Measurements from ENCODE around the gene ZNRF2.

Gene ZNRF2

GRCh38 chr7:30327813-30328212 lies 43.4 kb downstream of the ZNRF2 start:
- Histone ChIP-seq H3K9me3 (ENCODE audit: low read length) (no peaks in the 10 kb centered on the region), H3K4me1 (ENCODE audit: insufficient read depth, low read length) (peaks cover 26% of the 10 kb centered on the region), H3K27me3 (ENCODE audit: control insufficient read depth in 1 of 2, insufficient read depth in 2 of 2, low read length in 2 of 2) (no peaks in the 10 kb centered on the region), H3K36me3 (ENCODE audit: insufficient read depth, low read length) (no peaks in the 10 kb centered on the region), H3K4me3 (ENCODE audit: low read depth in 1 of 2, low read length in 2 of 2) (no peak overlapping the region), H3K9ac (ENCODE audit: low read length) (no peak overlapping the region), H3K27ac (ENCODE audit: low read depth, low read length) (no peak overlapping the region)

GRCh38 chr7:30328381-30328780 lies 44.0 kb downstream of the ZNRF2 start:
- peaks cover 22% of the 10 kb centered on the region for H3K4me1 ChIP-seq (ENCODE audit: insufficient read depth, low read length)
- H3K36me3 ChIP-seq (ENCODE audit: insufficient read depth, low read length) = no peaks in the 10 kb centered on the region
- H3K27ac ChIP-seq (ENCODE audit: low read depth, low read length) = no peak overlapping the region
- no peaks in the 10 kb centered on the region for H3K9me3 ChIP-seq (ENCODE audit: low read length)
- H3K9ac ChIP-seq (ENCODE audit: low read length) = no peak overlapping the region
- no peaks in the 10 kb centered on the region for H3K27me3 ChIP-seq (ENCODE audit: control insufficient read depth in 1 of 2, insufficient read depth in 2 of 2, low read length in 2 of 2)
- H3K4me3 ChIP-seq (ENCODE audit: low read depth in 1 of 2, low read length in 2 of 2) = no peak overlapping the region

DNA sequence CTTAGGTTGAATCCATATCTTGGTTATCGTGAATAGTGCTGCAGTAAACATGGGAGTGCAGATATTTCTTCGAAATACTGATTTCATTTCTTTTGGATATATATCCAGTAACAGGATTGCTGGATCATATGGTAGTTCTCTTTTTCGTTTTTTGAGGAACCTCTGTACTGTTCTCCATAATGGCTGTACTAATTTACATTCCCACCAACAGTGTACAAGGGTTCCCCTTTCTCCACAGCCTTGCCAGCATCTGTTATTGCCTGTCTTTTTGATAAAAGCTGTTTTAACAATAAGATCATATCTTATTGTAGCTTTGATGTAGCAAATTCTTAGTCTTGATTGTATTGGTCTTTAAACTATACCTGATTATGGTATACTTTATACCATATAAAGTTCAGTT lies 45.3 kb downstream of the ZNRF2 start:
- no peak overlapping the region for H3K4me3 ChIP-seq (ENCODE audit: low read depth in 1 of 2, low read length in 2 of 2)
- no peak overlapping the region for H3K27ac ChIP-seq (ENCODE audit: low read depth, low read length)
- no peaks in the 10 kb centered on the region for H3K27me3 ChIP-seq (ENCODE audit: control insufficient read depth in 1 of 2, insufficient read depth in 2 of 2, low read length in 2 of 2)
- no peaks in the 10 kb centered on the region for H3K36me3 ChIP-seq (ENCODE audit: insufficient read depth, low read length)
- H3K4me1 ChIP-seq (ENCODE audit: insufficient read depth, low read length) = peaks cover 22% of the 10 kb centered on the region
- H3K9me3 ChIP-seq (ENCODE audit: low read length) = no peaks in the 10 kb centered on the region
- H3K9ac ChIP-seq (ENCODE audit: low read length) = no peak overlapping the region

- H3K36me3 ChIP-seq (ENCODE audit: insufficient read depth, low read length) = no peaks in the 10 kb centered on the region
Observed at GRCh38 chr7:30330134-30331111, 46.0 kb downstream of the ZNRF2 start.

GRCh38 chr7:30331338-30331737 lies 46.9 kb downstream of the ZNRF2 start:
- Histone ChIP-seq H3K9me3 (ENCODE audit: low read length) (no peaks in the 10 kb centered on the region), H3K4me3 (ENCODE audit: low read depth in 1 of 2, low read length in 2 of 2) (no peak overlapping the region), H3K36me3 (ENCODE audit: insufficient read depth, low read length) (no peaks in the 10 kb centered on the region), H3K4me1 (ENCODE audit: insufficient read depth, low read length) (peaks cover 26% of the 10 kb centered on the region), H3K27me3 (ENCODE audit: control insufficient read depth in 1 of 2, insufficient read depth in 2 of 2, low read length in 2 of 2) (no peaks in the 10 kb centered on the region), H3K9ac (ENCODE audit: low read length) (no peak overlapping the region), H3K27ac (ENCODE audit: low read depth, low read length) (no peak overlapping the region)

More at GRCh38 chr7:30330134-30331111, 46.0 kb downstream of the ZNRF2 start:
- no peak overlapping the region for H3K27ac ChIP-seq (ENCODE audit: low read depth, low read length)
- peaks cover 26% of the 10 kb centered on the region for H3K4me1 ChIP-seq (ENCODE audit: insufficient read depth, low read length)
- no peak overlapping the region for H3K4me3 ChIP-seq (ENCODE audit: low read depth in 1 of 2, low read length in 2 of 2)
- H3K9me3 ChIP-seq (ENCODE audit: low read length) = no peaks in the 10 kb centered on the region
- no peaks in the 10 kb centered on the region for H3K27me3 ChIP-seq (ENCODE audit: control insufficient read depth in 1 of 2, insufficient read depth in 2 of 2, low read length in 2 of 2)
- no peak overlapping the region for H3K9ac ChIP-seq (ENCODE audit: low read length)

- peaks cover 26% of the 10 kb centered on the region for H3K4me1 ChIP-seq (ENCODE audit: insufficient read depth, low read length)
- no peak overlapping the region for H3K27ac ChIP-seq (ENCODE audit: low read depth, low read length)
- H3K9ac ChIP-seq (ENCODE audit: low read length) = no peak overlapping the region
- no peak overlapping the region for H3K4me3 ChIP-seq (ENCODE audit: low read depth in 1 of 2, low read length in 2 of 2)
- H3K27me3 ChIP-seq (ENCODE audit: control insufficient read depth in 1 of 2, insufficient read depth in 2 of 2, low read length in 2 of 2) = no peaks in the 10 kb centered on the region
- no peaks in the 10 kb centered on the region for H3K36me3 ChIP-seq (ENCODE audit: insufficient read depth, low read length)
- H3K9me3 ChIP-seq (ENCODE audit: low read length) = no peaks in the 10 kb centered on the region
Observed at GRCh38 chr7:30332549-30332948, 48.2 kb downstream of the ZNRF2 start.

- no peak overlapping the region for H3K27ac ChIP-seq (ENCODE audit: low read depth, low read length)
Observed at GRCh38 chr7:30335763-30336487, 51.5 kb downstream of the ZNRF2 start.

DNA sequence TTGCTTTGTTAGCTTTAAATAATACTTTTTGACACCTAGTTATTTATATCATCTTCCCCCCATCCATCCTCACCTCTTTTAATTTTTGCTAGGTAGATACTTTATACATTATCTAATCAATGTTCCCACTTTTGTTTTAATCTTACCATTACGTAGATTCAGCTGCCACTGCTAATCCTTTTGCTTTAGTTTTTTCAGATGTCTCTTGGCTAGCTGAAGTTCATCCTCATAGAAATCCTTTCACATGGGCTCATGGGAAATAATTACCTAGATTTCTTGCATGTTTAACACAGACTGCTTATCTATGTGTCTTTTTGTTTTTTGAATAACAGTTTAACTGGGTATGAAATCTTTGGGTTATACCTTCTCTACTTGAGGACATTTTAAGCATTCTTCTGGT lies 60.1 kb downstream of the ZNRF2 start:
- Histone ChIP-seq H3K9ac (ENCODE audit: low read length) (no peak overlapping the region), H3K9me3 (ENCODE audit: low read length) (no peaks in the 10 kb centered on the region), H3K27me3 (ENCODE audit: control insufficient read depth in 1 of 2, insufficient read depth in 2 of 2, low read length in 2 of 2) (no peaks in the 10 kb centered on the region), H3K4me3 (ENCODE audit: low read depth in 1 of 2, low read length in 2 of 2) (no peak overlapping the region), H3K36me3 (ENCODE audit: insufficient read depth, low read length) (no peaks in the 10 kb centered on the region), H3K4me1 (ENCODE audit: insufficient read depth, low read length) (peaks cover 10% of the 10 kb centered on the region), H3K27ac (ENCODE audit: low read depth, low read length) (no peak overlapping the region)

More at GRCh38 chr7:30335763-30336487, 51.5 kb downstream of the ZNRF2 start:
- Histone ChIP-seq H3K9me3 (ENCODE audit: low read length) (no peaks in the 10 kb centered on the region), H3K4me1 (ENCODE audit: insufficient read depth, low read length) (peaks cover 4% of the 10 kb centered on the region), H3K36me3 (ENCODE audit: insufficient read depth, low read length) (no peaks in the 10 kb centered on the region), H3K4me3 (ENCODE audit: low read depth in 1 of 2, low read length in 2 of 2) (no peak overlapping the region), H3K9ac (ENCODE audit: low read length) (no peak overlapping the region), H3K27me3 (ENCODE audit: control insufficient read depth in 1 of 2, insufficient read depth in 2 of 2, low read length in 2 of 2) (no peaks in the 10 kb centered on the region)

- no peak overlapping the region for H3K27ac ChIP-seq (ENCODE audit: low read depth, low read length)
- peaks cover 20% of the 10 kb centered on the region for H3K4me1 ChIP-seq (ENCODE audit: insufficient read depth, low read length)
- H3K4me3 ChIP-seq (ENCODE audit: low read depth in 1 of 2, low read length in 2 of 2) = no peak overlapping the region
- H3K9ac ChIP-seq (ENCODE audit: low read length) = no peak overlapping the region
- no peaks in the 10 kb centered on the region for H3K9me3 ChIP-seq (ENCODE audit: low read length)
- H3K27me3 ChIP-seq (ENCODE audit: control insufficient read depth in 1 of 2, insufficient read depth in 2 of 2, low read length in 2 of 2) = no peaks in the 10 kb centered on the region
- no peaks in the 10 kb centered on the region for H3K36me3 ChIP-seq (ENCODE audit: insufficient read depth, low read length)
Observed at GRCh38 chr7:30347226-30348082, 63.1 kb downstream of the ZNRF2 start.

DNA sequence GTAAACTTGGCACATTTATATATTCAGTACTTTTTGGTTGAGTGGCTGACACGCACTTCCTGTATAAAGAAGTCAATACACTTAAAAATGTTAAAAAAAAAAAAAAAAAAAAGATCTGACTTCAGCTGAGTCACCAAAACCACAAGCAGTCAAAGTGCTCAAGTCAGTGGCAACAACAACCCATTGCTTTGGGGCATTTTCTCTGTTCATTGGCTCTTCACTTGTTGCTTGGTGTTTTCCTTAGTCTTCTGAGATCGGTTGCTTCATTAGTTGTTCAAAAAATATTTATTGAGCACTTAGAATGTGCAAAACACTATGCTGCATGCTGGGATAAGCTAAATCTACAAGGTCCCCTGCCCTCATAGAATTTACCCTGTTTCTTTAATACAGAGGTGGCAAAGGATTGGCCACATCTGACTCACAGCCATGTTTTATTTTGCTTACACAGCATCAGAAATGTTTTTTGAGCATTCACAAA lies 63.7 kb downstream of the ZNRF2 start:
- Histone ChIP-seq H3K4me1 (ENCODE audit: insufficient read depth, low read length) (peaks cover 21% of the 10 kb centered on the region), H3K27ac (ENCODE audit: low read depth, low read length) (no peak overlapping the region), H3K9ac (ENCODE audit: low read length) (no peak overlapping the region)

GRCh38 chr7:30349170-30349569 lies 64.8 kb downstream of the ZNRF2 start:
- Histone ChIP-seq H3K27ac (ENCODE audit: low read depth, low read length) (no peak overlapping the region), H3K4me3 (ENCODE audit: low read depth in 1 of 2, low read length in 2 of 2) (no peak overlapping the region), H3K4me1 (ENCODE audit: insufficient read depth, low read length) (peaks cover 21% of the 10 kb centered on the region), H3K9me3 (ENCODE audit: low read length) (no peaks in the 10 kb centered on the region), H3K27me3 (ENCODE audit: control insufficient read depth in 1 of 2, insufficient read depth in 2 of 2, low read length in 2 of 2) (no peaks in the 10 kb centered on the region), H3K36me3 (ENCODE audit: insufficient read depth, low read length) (no peaks in the 10 kb centered on the region), H3K9ac (ENCODE audit: low read length) (no peak overlapping the region)

More for the DNA sequence above, 63.7 kb downstream of the ZNRF2 start:
- H3K9me3 ChIP-seq (ENCODE audit: low read length) = no peaks in the 10 kb centered on the region
- H3K4me3 ChIP-seq (ENCODE audit: low read depth in 1 of 2, low read length in 2 of 2) = no peak overlapping the region
- no peaks in the 10 kb centered on the region for H3K36me3 ChIP-seq (ENCODE audit: insufficient read depth, low read length)
- H3K27me3 ChIP-seq (ENCODE audit: control insufficient read depth in 1 of 2, insufficient read depth in 2 of 2, low read length in 2 of 2) = no peaks in the 10 kb centered on the region

All from muscle layer of colon (tissue), 2 donors.